Measurements from ENCODE around the gene CLASP1. TPM values are rescaled to one million over a fixed set of nuclear protein-coding genes. Genes with fewer than 3 reads are reported as not detected.

The CLASP1 gene
- total and polyA plus RNA-seq, 5 donors = 19.1 to 62.4 (median 60.7) TPM

DNA sequence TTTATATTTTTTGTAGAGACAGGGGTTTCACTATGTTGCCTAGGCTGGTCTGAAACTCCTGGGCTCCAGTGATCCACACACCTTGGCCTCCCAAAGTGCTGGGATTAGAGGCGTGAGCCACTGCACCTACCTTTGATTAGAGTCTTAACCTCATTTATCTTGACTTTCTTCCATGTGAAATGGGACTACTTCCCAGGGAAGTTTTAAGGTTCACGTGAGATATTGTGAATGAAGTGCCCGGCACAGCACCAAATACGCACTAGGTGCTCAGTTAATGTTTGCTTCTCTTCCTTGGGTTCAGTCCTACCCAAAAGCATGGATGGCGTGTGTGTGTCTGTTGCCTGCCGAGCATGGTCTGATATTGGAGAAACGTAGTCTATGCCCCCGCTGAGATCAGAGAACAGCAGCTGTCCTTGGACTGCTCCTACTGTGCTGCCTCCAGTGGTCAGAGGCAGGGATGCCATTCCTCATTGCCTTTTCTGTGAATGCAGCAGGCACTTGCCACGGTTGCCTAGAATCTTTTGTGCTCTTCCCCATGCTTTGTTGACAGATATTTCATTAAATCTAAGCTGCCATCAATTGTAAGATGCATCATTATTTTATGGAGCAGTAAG is 351.9 kb downstream of the CLASP1 start:
- H3K4me1 ChIP-seq (ENCODE audit: control insufficient read depth, insufficient read depth, low read length) = no peaks in the 10 kb centered on the region

DNA sequence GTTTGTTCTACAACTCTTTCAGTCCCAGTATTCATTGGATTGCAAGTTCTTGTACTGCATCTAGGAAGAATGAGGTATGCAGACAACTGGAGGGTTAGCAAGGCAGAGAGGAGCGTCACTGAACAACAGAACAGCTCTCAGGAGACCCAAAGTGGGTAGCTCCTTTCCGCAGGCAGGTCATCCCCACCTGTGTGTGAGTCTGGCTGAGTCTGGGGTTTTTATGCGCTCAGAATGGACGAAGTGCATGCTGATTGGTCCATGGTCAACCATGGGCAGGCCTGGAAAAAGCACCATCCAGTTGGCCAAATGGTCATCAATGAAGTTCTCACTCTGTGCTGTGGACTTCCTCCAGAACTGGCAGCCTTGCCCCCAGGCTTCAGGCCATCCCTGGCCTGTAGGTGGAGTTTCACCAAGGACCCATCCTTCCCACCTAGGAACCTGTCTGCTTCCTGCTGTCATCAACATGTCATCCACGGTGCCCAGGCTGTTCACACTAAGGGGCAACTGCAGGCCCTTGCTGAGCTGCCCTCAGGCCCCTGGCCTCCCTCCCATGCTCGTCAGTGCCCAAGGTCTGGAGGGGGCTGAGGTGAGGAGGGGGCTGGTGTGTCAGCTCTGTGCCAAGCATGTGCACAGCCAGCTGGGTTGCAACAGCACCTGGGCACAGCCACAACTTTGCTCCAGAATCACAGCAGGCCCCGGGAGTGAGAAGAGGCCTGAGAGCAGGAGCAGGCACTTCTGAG is 353.2 kb downstream of the CLASP1 start:
- ATAC-seq = no peak
- Histone ChIP-seq H3K4me1 (ENCODE audit: control insufficient read depth, insufficient read depth, low read length) (no peaks in the 10 kb centered on the region), H3K27me3 (ENCODE audit: control insufficient read depth, insufficient read depth) (no peaks in the 10 kb centered on the region), H3K9me3 (ENCODE audit: control insufficient read depth, low read length) (no peaks in the 10 kb centered on the region), H3K4me3 (ENCODE audit: low read length) (no peak overlapping the region), H3K27ac (ENCODE audit: low read length) (no peak overlapping the region)
- WGBS = 86% methylated on average over 7 of the region's 7 CpGs
- intact Hi-C loops (cut with DNase I) = no loop called here
- no peak for DNase-seq

More for the DNA sequence above, 351.9 kb downstream of the CLASP1 start:
- intact Hi-C loops (cut with DNase I) = no loop called here
- WGBS = 45% methylated on average over 9 of the region's 9 CpGs
- Histone ChIP-seq H3K4me3 (ENCODE audit: low read length) (no peak overlapping the region), H3K9me3 (ENCODE audit: control insufficient read depth, low read length) (no peaks in the 10 kb centered on the region), H3K27me3 (ENCODE audit: control insufficient read depth, insufficient read depth) (no peaks in the 10 kb centered on the region), H3K27ac (ENCODE audit: low read length) (no peak overlapping the region)
- peak in 1 of 2 donors; percentile 57 for ATAC-seq
- no peak for DNase-seq

- no peaks in the 10 kb centered on the region for H3K9me3 ChIP-seq (ENCODE audit: control insufficient read depth, low read length)
- no peaks in the 10 kb centered on the region for H3K4me1 ChIP-seq (ENCODE audit: control insufficient read depth, insufficient read depth, low read length)
- H3K27me3 ChIP-seq (ENCODE audit: control insufficient read depth, insufficient read depth) = no peaks in the 10 kb centered on the region
- H3K27ac ChIP-seq (ENCODE audit: low read length) = no peak overlapping the region
- WGBS = 83% methylated on average over 9 of the region's 9 CpGs
- intact Hi-C loops (cut with DNase I) = no loop called here
- DNase-seq (peak in 1 of 3 donors; percentile 39), ATAC-seq (no peak)
- no peak overlapping the region for H3K4me3 ChIP-seq (ENCODE audit: low read length)
Measured at GRCh38 chr2:121294881-121295840, 354.1 kb downstream of the CLASP1 start.

DNA sequence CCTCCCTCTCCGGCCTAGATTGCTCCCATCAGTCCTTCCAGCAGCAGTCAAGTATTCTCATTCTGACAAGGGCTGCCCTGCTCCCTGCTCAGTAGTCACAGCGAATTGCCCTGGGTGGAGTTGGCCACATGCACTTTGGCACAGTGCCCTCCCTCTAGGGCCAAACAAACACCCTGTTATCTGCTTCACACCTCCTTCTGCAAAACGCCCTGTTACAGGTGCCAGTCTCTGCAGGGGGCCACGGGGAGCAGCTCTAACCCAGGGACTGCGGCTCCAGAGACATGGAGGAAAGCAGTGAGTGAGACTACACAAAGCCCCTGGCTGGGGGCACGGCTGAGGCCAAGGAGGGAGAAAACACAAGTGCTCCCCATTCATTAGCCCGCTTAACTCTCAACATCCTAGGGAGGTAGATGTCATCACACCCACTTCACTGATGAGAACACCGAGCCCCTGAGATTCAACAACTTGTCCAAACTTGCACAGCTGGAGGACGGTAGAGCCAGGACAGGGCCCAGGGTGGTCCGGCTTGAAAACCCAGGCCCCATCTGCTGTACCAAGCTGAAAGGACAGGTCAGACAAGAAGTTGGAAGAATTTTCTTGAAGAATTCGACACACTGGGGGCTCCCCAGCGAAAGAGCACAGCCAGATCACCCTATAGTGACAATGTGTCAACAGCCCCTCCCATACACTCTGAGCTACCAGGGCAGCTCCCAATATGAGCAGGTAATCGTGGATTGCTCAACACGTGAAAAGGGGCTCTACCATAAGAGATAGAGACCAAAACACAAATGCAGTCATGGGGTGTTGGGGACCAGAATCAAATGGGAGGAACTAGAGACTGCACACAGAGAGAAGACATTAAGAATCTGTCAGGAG is 355.6 kb downstream of the CLASP1 start:
- intact Hi-C loops (cut with DNase I) = no loop called here
- Histone ChIP-seq H3K9me3 (ENCODE audit: control insufficient read depth, low read length) (no peaks in the 10 kb centered on the region), H3K27ac (ENCODE audit: low read length) (no peak overlapping the region), H3K27me3 (ENCODE audit: control insufficient read depth, insufficient read depth) (no peaks in the 10 kb centered on the region), H3K4me3 (ENCODE audit: low read length) (no peak overlapping the region), H3K4me1 (ENCODE audit: control insufficient read depth, insufficient read depth, low read length) (no peaks in the 10 kb centered on the region)
- peak; percentile 29 to 69 (median 64) for DNase-seq
- ATAC-seq = peak; percentile 70 to 82
- WGBS = 58% methylated on average over 14 of the region's 14 CpGs

DNA sequence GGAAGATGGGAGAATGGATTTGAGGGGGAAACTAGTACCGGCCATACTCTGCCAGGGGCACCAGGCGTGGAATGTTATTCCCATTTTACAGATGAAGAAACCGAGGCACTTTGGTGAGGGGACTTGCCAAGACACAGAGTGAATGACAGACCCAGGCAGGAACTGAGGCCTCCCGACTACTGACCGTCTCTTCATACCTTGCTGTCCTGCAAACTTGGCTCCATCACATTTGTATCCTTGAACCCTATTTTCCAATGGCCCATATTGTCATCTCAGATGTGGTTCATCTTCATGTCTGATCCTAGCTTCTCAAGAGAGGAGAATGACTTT is 358.0 kb downstream of the CLASP1 start:
- Histone ChIP-seq H3K27ac (ENCODE audit: low read length) (no peak overlapping the region), H3K9me3 (ENCODE audit: control insufficient read depth, low read length) (no peaks in the 10 kb centered on the region), H3K4me3 (ENCODE audit: low read length) (no peak overlapping the region), H3K4me1 (ENCODE audit: control insufficient read depth, insufficient read depth, low read length) (no peaks in the 10 kb centered on the region), H3K27me3 (ENCODE audit: control insufficient read depth, insufficient read depth) (no peaks in the 10 kb centered on the region)
- 95% methylated on average over 5 of the region's 5 CpGs for WGBS
- intact Hi-C loops (cut with DNase I) = no loop called here
- DNase-seq (no peak), ATAC-seq (no peak)

GRCh38 chr2:121289271-121289670 is 360.0 kb downstream of the CLASP1 start:
- Histone ChIP-seq H3K27ac (ENCODE audit: low read length) (no peak overlapping the region), H3K9me3 (ENCODE audit: control insufficient read depth, low read length) (no peaks in the 10 kb centered on the region), H3K27me3 (ENCODE audit: control insufficient read depth, insufficient read depth) (no peaks in the 10 kb centered on the region), H3K4me3 (ENCODE audit: low read length) (no peak overlapping the region), H3K4me1 (ENCODE audit: control insufficient read depth, insufficient read depth, low read length) (peaks cover 1% of the 10 kb centered on the region)
- DNase-seq = no peak
- ATAC-seq = no peak
- intact Hi-C loops (cut with DNase I) = no loop called here
- 82% methylated on average over 5 of the region's 5 CpGs for WGBS

DNA sequence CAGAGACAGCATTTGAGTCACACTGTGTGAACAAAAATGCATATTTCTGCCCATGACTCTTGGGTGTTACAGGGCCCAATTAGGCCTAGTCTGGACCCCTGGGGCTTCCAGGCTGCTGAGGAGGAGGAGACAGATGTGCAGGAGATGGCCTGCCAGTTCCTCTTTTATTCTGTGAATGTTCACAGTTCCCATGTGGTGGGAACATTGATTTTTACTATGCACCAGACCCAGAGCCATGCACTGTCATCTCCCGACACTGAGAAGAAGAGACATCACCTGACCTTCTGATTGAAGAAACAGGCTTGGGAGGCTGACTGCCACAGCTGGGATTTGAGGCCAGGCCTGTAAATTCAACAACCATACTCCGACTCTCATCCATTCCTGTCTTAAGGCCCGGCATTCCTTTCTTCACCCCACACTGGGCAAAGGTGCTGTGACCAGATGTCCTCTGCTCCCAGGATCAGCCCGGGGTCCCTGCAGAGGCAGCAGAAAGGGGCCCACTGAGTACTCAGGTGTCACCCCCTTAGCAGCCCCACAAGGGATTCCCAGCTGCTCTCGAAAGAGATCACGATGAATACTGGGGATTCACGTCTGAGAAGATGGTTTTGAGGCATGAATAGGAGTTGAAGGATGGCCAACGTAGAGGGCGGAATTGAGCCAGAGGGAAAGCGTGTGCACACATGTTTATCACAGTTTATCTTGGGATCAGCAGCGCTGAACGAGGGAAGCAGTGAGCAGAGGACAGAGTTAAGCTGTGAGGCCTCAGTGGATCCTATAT is 360.6 kb downstream of the CLASP1 start:
- Histone ChIP-seq H3K4me1 (ENCODE audit: control insufficient read depth, insufficient read depth, low read length) (peaks cover 3% of the 10 kb centered on the region), H3K27me3 (ENCODE audit: control insufficient read depth, insufficient read depth) (no peaks in the 10 kb centered on the region), H3K4me3 (ENCODE audit: low read length) (no peak overlapping the region), H3K27ac (ENCODE audit: low read length) (no peak overlapping the region), H3K9me3 (ENCODE audit: control insufficient read depth, low read length) (no peaks in the 10 kb centered on the region)
- intact Hi-C loops (cut with DNase I) = no loop called here
- WGBS = 83% methylated on average over 12 of the region's 12 CpGs
- ATAC-seq = no peak
- no peak for DNase-seq

- DNase-seq (no peak), ATAC-seq (no peak)
- Histone ChIP-seq H3K9me3 (ENCODE audit: control insufficient read depth, low read length) (no peaks in the 10 kb centered on the region), H3K4me1 (ENCODE audit: control insufficient read depth, insufficient read depth, low read length) (peaks cover 3% of the 10 kb centered on the region), H3K27ac (ENCODE audit: low read length) (no peak overlapping the region), H3K4me3 (ENCODE audit: low read length) (no peak overlapping the region), H3K27me3 (ENCODE audit: control insufficient read depth, insufficient read depth) (no peaks in the 10 kb centered on the region)
- intact Hi-C loops (cut with DNase I) = no loop called here
- WGBS = 95% methylated on average over 4 of the region's 4 CpGs
Measured at GRCh38 chr2:121287956-121288355, 361.3 kb downstream of the CLASP1 start.

Measured in right cardiac atrium (tissue), 5 donors.